ENCODE data around the gene POLE2.
"Not testable (repeated sequence)": the region's sequence is repeated elsewhere in the genome, so short reads cannot be mapped to it uniquely, and the experiment has no call there.

POLE2 gene

GRCh38 chr14:49659526-49660455 is 28.2 kb downstream of the POLE2 start:
- no peak for DNase-seq

DNA sequence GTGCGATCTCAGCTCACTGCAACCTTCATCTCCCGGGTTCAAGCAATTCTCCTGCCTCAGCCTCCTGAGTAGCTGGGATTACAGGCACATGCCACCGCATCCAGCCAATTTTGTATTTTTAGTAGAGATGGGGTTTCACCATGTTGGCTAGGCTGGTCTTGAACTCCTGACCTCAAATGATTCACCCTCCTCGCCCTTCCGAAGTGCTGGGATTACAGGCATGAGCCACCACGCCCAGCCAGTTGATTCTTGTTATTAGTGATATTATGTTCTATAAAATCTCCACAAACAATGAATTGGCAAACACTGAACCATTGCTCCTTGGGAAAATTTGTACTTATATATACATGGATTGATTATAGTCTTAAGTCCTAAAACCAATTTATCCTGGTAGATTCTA is 30.5 kb downstream of the POLE2 start:
- not testable (repeated sequence) for DNase-seq

DNA sequence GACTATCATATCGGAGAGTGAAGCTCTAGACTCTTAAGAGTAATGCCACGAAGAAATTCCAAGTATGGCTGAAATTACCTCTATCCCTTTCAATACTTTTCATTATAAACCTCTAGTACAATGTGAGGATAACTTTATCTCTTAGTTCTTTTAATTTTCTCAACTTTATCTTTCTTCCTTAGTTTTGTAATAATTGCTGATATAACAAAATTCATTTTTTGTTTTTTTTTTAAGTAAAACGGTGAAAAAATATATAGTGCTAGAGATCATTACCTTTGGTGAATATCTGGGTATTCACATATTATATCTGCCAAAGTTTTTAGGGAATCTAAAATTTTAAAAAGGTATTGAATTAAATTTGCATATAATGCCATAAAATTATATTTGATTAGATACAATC is 33.5 kb downstream of the POLE2 start:
- no peak for DNase-seq

DNA sequence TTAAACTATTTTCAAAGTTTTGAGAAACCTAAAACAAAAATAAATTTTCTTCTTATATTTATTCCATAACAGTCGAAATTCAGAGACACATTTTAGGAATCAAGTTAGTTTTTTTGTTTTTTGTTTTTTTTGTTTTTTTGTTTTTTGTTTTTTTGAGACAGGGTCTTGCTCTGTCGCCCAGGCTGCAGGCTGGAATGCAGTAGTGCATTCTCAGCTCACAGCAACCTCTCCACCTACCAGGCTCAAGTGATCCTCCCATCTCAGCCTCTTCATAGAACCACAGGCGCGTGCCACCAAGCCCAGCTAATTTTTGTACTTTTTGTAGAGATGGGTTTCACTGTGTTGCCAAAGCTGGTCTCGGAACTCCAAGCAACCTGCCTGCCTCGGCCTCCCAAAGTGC is 34.5 kb downstream of the POLE2 start:
- no peak for DNase-seq

GRCh38 chr14:49642163-49642562 is 45.9 kb downstream of the POLE2 start:
- no peak for DNase-seq

DNA sequence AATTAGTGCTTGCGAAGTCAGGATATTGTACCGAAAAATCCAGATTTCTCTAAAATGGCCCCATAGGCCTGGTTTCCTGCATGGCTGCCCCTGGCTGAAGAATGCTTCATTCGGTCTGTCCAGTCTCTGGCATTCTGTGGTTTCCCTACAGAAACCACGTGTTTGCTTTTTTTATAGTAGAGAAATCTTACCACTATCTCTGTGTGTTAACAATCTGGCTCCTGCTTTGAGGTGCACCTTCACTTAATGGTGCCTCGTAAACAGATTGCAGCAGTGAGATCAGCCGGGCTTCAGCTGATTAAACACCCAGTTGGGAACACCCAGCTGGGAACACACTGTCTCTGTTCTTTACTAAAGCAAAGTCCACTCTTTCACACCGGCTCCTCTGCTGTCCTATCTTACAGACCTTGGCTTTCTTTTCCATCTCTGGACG is 46.3 kb downstream of the POLE2 start:
- DNase-seq, result no peak

DNA sequence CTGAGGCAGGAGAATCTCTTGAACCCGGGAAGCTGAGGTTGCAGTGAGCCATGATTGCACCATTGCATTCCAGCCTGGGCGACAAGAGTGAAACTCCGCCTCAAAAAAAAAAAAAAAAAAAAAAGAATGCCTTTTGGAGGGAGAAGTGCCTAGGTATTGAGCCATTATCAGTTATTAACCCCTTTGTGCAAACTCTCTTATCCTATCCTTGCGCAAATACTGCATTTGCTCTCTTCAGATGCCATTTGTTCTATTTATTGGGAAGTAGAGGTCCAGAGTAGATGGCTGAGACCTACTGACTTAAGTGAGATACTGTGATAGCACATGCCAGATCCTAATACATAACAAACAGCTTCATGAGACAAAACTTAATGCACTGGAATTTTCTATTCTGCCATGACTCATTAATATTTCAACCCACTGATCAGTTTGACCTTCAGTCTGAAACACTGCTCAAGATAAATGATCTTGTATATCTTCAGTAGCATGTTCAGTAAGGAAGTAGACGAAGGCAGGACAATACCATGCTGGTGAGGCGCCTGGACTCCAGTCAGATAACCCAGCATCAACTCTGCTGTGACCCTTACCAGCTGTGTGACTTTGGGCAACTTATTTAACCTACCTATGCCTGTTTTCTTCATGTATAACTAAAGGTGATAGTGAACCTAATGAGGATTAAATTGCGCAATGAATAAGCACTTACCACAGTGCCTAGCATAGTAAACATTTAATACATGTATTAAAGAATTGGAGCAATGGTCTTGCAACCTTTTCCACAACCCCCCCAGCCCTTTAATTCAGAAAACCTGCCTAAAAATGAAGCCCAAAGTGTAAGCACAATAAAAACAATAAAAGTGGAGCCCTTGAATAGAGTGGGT is 47.2 kb downstream of the POLE2 start:
- DNase-seq, result no peak

DNA sequence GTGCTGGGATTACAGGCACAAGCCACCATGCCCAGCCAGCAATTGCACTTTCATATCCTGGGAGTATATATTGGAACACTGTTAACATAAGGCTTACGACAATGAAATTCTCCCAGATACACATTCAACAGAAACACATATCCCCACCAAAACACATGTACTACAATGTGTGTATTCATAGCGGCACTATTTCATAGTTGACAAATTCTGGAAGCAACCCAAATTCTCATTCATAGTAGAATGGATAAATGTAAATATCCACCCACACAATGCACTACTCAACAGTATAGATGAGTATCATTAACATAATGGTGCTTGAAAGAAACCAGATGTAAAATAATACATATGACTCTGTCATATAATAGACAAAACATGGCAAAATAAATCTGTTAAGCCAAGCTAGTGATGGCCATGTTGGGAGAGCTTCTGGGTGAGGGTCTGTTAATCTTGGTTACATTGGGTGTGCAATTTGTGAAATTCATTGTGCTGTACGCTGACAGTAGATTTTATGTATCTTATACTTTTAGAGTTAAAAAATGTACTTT is 50.4 kb downstream of the POLE2 start:
- no peak for DNase-seq

- no peak for DNase-seq
These were observed 51.1 kb downstream of the POLE2 start for GRCh38 chr14:49636866-49637265.

DNA sequence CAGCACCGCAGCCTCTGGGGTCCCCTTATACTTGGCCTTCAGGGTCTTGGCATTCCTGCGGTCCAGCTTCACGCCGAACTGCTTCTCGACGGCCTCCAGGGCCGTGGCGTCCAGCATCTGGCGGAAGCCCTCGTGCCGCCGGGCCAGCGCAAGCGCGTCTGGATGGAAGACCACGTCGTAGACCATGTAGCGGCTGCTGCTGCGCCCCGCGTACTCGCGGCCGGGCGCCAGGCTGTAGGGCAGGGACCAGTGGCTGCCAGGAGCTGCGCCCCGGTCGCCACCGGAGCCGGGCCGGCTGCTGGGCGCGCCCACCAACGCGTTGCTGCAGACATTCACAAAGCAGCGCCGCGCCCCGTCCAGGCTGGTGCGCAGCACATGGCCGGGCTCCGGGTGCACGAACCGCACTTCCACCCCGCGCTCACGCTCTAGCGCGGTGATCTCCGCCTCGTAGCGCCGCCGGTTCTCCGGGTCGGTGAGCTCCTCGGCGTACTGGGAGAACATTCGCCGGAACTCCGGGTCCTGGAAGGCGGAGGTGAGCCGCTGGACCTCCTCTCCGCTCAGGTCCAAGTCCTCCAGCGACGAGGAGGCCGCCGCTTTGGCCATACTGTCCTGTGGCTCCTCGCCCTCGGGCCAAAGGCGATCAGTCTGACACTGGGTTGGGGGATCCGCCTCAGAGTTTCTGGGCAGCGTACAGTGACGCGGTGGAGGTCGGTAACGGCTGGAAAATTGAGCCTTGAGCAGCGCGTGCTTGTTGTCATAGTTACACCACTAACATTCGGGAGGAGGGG is 53.3 kb downstream of the POLE2 start, which contains the start of gene DNAAF2:
Gene DNAAF2, minus strand, starts transcription at position 698 of the 788 bp plus-strand sequence. Its CDS starts 95 bp downstream, at position 603.
- DNase-seq, result peak; percentile 44 to 71 (median 62)

GRCh38 chr14:49633640-49634546 is 54.1 kb downstream of the POLE2 start:
- peak; percentile 86 to 97 (median 90) for DNase-seq

DNA sequence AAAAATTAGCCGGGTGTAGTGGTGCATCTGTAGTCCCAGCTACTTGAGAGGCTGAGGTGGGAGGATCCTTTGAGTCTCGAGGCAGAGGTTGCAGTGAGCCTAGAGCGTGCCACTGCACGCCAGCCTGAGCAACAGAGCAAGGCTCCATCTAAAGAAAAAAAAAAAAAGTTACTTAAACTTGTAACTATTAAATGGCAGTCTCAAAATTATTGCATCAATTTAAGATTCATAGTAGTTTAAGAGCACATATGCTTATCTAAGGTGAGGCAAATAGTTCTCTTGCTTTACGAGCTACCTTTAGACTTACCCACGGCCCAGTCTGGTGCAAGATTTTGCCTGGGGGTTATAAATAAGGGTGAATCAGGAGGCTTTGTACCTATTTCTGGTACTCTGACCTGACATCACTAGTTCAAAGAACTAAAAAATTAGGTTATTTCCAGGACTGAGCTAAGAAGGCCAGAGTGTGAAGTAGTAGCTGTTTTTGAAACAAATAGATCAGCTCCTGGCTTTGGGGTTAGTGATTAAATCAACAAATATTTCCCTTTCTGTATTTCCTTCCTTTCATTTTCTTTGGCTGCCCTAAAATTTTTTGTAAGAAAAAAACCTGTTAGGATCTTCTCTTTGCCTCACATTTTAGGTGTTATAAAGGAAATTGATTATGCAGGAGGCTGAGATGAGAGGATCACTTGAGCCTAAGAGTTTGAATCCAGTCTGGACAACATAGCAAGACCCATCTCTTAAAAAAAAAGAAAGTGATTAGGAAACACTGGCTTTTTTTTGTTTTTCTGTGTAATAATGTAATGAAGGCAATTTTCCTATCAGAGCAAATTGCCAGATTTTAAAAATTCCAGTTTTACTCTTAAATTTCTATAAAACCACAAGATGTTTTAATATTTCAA is 63.8 kb downstream of the POLE2 start:
- DNase-seq, result peak in 1 of 5 donors; percentile 37

DNA sequence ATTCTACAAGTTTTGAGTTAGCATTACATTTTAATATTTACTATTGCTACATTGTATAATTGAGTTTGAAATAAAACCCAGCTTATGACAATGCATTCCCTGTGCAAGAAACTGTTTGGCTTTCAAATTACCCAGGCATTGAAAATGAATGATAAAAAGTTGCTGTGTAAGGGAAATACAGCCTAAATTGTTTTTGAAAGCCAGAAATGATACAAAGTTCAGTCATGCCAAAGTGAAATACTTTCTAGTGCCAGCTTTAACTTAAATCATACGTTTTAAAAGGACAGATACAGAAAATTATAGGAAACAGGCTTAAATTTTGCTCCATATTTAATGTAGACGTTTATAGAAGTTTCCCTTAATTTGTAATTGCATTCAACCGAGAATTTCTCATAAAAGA is 64.6 kb downstream of the POLE2 start:
- no peak for DNase-seq

DNA sequence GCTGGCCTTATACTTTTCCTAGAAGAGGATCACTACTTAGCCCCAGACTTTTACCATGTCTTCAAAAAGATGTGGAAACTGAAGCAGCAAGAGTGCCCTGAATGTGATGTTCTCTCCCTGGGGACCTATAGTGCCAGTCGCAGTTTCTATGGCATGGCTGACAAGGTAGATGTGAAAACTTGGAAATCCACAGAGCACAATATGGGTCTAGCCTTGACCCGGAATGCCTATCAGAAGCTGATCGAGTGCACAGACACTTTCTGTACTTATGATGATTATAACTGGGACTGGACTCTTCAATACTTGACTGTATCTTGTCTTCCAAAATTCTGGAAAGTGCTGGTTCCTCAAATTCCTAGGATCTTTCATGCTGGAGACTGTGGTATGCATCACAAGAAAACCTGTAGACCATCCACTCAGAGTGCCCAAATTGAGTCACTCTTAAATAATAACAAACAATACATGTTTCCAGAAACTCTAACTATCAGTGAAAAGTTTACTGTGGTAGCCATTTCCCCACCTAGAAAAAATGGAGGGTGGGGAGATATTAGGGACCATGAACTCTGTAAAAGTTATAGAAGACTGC is 65.9 kb downstream of the POLE2 start:
- DNase-seq, result no peak

- peak in 1 of 5 donors; percentile 46 for DNase-seq
These were observed 66.7 kb downstream of the POLE2 start for GRCh38 chr14:49621114-49621881.

- DNase-seq, result peak; percentile 87 to 97 (median 90)
These were observed 67.6 kb downstream of the POLE2 start, which contains the start of the genes MGAT2 and RPL36AL for GRCh38 chr14:49620182-49621113. TSS of gene MGAT2 (plus strand) at chr14:49620799. CDS start at chr14:49621269, 470 bp downstream. TSS of gene RPL36AL (minus strand) at chr14:49620626. CDS start at chr14:49619104, 1,522 bp downstream.

- DNase-seq, result no peak
These were observed 68.3 kb downstream of the POLE2 start for GRCh38 chr14:49619730-49620129.

All from T-helper 1 cell (primary cell).